ENCODE results near the gene POSTN.

POSTN gene, protein sequence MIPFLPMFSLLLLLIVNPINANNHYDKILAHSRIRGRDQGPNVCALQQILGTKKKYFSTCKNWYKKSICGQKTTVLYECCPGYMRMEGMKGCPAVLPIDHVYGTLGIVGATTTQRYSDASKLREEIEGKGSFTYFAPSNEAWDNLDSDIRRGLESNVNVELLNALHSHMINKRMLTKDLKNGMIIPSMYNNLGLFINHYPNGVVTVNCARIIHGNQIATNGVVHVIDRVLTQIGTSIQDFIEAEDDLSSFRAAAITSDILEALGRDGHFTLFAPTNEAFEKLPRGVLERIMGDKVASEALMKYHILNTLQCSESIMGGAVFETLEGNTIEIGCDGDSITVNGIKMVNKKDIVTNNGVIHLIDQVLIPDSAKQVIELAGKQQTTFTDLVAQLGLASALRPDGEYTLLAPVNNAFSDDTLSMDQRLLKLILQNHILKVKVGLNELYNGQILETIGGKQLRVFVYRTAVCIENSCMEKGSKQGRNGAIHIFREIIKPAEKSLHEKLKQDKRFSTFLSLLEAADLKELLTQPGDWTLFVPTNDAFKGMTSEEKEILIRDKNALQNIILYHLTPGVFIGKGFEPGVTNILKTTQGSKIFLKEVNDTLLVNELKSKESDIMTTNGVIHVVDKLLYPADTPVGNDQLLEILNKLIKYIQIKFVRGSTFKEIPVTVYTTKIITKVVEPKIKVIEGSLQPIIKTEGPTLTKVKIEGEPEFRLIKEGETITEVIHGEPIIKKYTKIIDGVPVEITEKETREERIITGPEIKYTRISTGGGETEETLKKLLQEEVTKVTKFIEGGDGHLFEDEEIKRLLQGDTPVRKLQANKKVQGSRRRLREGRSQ

DNA sequence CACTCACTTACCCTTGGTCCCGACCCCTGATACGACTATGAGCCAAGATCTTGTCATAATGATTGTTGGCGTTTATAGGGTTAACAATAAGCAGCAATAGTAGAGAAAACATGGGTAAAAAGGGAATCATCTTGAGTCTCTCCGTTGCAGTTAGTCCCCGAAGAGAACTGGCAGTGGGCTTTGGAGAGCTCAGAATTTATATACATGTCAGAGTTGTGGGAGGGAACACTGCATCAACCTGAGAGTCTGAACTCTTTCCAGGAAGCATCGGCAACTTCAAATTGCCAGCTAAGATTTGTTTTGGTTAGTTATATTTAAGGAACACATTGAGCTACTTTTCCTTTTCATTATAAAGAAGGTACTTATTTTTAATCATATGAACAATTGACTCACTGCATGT is at the start of gene POSTN:
Gene POSTN (minus strand): TSS at position 172 of the 400 bp plus-strand sequence. CDS start 42 bp downstream, at position 130.
- DNase-seq, result no peak

DNA sequence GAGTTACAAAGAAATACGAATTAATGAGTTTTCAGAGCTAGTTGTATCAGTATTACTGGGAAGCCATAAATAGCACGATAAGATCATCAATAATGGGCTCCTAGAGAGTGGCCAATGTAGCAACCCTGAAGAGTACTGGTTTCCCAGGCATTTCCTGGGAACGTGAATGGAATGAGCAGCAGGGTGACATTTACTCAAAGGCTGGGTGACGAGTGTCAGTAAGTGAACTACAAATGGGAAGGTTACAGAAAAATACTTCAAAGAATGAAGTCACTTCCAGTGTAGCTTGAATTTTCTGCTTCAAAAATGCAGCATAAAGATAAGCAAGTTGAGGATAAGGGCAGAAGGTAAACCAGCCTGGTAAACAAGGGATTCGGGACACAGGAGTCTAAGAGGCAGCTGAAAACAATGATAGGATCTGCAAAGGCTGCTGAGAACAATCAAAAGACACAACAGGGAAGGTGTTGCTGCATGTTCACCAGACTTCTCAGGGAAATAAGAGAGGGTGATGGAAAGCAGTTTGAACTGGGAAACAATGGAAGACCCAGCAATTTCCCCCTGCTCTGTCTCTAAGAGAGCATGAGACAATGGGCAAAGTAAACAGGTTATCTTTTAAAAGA is 48.6 kb upstream of the POSTN start:
- peak in 1 of 3 experiments; percentile 49 for DNase-seq

DNA sequence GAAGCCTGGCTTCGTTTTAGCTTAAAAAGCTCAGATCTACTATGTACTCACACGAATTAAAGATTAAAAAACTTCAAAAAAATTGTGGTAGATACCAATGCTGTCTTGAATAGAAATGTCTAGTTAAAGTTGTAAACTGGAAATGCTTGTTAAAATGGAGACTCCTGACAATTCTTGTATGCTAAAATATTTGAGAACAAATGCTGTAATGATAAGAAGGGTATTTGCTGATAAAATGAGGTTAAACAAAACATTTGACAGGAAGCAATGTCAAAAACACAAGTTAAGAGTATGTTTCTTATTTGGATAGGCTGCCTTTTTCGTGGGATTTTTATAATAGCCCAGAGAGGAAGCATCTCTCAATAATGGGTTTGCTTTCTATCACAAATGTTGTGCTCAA is 48.0 kb upstream of the POSTN start:
- no peak for DNase-seq

DNA sequence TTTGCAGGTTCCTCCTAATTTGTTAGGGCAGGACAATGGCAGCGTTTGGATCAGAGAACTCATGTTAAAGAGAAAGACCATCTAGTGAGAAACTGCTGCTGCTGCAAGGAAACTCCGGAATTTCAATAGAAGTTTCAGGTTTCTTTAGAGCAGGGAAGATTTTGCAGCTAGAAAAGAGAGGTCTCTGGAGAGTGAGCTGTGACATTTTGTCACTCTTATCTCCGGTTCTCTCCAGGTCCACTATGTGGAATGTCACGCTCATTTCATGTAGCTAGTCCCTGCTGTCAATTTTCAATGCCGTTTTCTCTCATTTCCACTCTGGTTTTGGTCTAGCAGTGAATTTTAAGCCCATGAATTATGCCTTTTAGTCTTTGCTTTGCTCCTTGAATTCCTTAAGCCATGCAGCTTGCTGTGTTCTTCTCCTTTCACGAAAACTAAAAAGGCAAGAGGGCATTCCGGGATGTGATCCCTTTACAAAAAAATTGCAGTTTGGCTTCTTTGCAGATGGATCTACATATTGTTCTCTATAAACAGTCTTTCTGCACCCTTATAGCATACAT is 46.7 kb upstream of the POSTN start:
- DNase-seq, result no peak

DNA sequence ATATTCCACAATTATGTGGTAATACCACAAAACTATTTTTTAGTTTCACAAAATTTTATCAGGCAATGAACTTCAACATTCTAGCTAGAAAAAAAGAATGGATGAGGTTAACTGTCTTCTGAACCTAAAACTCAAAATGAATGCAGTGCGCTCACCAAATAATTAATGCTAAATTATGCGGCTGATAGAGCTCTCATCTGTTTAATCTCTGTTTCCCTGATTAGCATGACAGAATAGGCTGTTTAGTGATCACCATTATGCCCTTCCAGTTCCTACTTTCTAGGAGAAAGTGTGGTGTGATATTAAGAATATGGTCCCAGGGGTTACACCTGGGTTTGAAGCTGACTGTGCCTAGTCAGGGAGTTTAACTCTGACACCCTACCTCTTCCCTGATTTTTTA is 42.8 kb upstream of the POSTN start:
- no peak for DNase-seq

DNA sequence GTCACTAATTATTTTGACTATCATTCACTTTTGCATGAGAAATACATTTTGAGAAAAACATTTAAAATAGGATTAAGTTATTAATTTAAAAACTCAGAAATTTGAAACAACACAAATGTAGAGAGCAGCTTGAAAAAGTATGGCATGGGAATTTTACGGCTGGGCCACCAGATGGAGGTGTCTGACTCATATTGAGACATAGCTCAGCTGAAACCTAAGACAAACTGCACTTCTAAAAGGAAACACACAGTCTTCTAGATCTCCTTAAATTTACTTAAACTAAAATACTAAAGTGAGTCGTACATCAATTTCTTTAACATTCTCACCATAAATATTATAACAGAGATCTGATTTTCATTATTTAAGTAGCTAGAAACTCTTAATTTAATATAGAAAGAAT is 41.9 kb upstream of the POSTN start:
- peak in 1 of 3 experiments; percentile 53 for DNase-seq

DNA sequence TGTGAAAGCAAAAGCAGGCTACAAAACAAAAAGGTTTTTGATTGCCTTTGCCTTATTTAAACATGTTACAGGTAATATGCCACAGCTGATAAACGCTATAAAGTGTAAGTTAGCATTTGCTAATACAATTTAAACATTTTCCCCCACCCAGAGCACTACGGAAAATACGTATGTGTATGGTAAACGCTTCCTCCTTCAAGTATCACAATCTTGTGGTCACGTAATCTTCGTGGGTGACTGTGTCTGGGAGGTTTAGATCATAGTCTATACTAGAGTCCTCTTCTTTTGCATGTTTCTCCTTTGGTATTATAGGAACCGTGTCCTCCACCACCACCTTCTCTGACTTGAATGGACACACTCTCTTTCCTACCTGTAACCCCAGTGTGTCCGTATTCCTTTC is 38.1 kb upstream of the POSTN start:
- no peak for DNase-seq

DNA sequence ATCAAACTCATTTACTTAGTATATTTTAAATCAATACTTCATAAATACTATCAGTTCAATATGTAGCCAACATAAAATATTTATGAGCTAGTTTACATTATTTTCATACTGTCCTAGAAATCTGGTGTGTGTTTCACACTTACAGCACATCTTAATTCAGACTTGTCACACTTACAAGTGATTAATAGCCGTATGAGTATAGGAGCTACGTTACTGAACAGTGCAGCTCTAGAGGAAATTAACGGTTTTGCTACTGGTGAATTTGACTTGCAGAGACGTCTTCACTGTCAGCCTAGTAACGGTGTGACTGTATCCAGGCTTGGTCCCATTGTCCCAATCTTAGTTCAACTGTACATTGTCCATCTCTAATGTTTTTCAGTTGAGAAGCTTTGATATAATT is 33.7 kb upstream of the POSTN start:
- DNase-seq, result peak in 1 of 3 experiments; percentile 34

DNA sequence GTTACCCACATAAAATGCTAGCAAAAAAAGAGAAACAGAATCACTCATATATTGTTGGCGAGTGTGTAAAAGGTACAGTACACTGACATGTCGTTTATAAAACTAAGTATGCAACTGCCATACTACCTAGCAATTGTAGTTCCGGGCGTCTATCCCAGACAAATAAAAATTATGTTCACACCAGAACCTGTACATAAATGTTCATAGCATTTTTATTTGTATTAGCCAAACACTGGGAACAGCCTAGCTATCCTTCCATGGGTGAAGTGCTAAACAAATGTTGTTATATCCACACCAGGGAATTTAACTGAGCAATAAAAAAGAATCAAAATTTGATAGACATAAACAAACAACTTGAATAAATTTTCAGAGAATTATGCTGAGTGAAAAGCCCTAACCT is 28.9 kb upstream of the POSTN start:
- DNase-seq, result peak in 1 of 3 experiments; percentile 69

DNA sequence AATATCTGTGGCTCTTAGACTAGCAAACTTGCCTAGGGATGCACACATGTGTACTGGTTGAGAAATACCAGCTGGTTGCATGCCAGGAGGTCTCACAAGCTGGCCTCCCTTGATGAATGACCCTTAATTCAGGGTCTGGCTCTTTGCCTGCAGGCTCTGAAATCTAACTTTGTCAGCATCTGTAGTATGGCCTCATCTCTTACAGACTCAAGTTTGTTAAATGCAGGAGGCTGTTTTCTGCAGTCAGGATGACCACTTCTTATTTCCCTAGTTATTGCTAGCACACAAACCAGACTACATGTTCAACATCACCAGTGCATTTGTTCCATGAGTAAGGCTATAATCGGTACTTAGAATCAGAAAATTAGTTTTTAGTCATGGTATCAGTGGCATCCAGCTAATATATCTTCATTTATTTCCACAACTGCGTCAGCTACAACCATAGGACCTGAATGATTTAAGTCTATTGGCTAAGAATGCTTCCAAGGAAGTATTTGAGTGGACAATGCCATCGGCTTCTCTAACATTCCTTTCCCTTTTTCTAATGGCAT is 23.3 kb upstream of the POSTN start:
- DNase-seq, result no peak

DNA sequence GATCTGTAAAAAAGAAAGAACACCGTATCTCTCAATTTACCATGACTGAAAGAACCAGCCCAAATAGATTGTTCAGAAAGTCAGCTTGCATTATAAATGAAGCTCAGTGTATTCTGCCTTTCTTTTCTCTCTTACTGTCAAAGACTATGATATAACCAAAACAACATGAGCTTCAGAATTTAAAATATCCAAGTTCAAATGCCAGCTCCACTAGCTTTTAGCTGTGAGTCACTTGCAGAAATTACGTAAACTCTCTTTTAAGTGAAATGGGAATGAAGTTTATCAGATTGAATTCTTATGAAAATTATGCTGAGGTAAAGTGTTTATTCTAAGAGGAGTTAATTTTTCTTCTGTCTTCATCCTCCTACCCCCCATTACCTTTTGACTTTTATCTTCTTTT is 20.0 kb upstream of the POSTN start:
- no peak for DNase-seq

DNA sequence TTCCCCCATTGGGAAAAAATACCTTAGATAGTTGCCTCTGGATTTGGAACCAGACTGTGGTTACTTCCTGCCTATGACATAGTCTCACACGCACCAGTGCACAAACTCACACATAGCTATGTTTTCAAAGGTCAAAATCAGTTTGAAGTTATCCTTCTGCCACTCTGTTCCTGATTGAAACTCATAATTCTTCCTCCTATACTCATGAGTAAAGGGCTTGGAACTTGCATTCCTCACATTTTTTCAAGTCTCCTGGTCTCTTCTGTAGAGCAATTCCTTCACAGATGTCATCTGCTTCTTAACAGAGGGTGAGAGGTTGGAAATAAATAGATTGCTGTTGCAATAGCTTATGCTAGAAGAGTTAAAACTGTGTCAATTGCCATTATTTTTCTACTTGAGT is 18.6 kb upstream of the POSTN start:
- DNase-seq, result no peak

DNA sequence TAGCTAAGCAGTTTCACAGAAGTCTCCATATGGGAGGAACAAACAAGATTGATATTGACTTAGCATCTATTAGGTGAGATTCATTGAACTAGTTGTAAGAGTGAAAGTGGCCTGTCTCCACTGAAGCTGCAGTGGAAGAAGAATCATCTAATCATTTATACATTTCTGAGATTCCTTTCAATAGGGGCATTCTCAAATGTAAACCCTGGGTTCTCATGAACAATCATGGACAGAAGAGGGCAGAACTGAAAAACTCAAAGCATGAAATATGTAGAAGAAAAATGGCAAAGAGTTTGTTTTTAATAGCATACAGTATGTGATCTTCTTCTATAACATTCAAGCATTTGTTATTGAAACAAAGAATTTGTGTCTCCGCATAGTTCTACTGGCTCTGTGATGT is 17.6 kb upstream of the POSTN start:
- DNase-seq, result no peak

DNA sequence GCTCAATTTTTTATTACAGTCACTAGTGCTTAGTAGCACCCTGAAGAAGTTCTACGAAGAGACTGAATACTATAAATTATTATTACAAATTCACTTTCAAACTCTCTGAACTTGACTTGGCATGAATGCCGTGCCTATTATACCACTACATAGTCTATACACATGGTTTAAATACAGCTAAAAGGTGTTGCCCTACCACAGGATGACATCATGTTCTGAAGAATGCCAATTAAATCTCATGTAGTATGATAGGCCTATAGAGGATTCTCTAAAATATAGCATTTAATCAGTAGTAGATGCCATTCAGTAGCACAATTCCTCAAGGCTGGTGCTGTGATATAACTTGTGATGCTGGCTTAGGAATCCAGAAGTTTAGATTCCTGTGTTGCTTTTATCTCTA is 16.7 kb upstream of the POSTN start:
- DNase-seq, result no peak

DNA sequence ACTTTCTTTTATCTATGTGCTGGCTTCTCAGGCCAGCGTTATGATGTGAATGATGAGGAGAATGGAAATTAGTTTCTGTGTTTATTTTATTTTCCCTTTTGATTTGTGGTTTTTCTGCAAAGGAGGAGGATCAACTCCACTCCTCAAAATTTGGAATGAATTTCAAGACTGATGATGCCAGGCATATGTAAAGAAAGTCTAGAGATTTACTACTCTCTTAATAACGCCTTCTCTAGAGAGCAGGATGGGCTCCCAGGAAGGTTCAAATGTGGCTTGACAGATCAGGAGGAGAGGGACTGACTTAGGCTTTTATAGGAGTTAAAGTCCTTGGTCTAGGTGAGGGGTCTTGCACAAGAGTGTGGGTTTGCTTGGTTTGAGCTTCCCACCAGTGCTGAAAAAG is 15.1 kb upstream of the POSTN start:
- DNase-seq, result no peak

DNA sequence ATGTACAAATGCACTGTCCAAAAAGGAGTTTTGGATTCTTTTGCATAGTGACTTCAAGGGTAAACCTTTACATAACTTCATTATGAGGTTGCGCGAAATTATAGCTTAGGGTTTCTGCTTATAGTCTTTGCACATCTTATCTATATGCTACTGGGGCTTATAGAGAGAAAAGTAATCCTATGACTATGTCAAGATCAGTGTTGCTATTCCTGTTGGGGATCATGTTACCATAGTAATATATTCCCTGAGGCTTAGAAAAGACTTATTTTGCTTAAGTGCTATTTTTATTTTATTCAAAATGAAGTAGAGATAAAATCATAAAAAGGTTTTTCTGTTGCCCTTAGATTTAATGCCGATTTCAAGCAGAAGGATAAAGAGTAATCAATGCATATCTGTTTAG is 14.7 kb upstream of the POSTN start:
- DNase-seq, result no peak

DNA sequence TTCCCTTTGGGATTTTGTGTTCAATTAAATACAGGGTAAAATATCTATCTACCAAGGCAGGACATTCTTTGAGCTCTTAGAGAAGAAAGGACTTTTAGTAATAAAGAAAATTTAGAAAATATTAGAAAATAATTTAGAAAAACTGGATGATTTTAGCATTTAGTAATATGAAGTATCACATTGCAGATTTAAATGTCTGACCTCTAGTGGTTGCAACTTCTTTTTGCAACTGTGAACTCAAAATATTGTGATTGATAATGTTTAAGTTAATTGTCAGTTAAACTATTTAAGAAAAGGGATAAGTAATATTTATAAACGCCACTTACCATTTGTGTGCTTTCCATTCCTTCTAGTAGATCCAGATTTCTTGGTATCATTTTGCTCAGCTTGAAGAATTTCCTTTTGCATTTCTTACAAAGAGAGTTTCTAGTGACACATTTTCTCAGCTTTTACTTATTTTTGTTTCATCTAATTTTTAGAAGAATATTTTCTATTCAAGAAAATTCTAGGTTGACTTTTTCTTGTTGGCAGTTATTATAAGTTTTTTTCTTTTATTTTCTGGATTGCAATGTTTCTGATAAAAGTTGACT is 10.3 kb upstream of the POSTN start:
- DNase-seq, result no peak

DNA sequence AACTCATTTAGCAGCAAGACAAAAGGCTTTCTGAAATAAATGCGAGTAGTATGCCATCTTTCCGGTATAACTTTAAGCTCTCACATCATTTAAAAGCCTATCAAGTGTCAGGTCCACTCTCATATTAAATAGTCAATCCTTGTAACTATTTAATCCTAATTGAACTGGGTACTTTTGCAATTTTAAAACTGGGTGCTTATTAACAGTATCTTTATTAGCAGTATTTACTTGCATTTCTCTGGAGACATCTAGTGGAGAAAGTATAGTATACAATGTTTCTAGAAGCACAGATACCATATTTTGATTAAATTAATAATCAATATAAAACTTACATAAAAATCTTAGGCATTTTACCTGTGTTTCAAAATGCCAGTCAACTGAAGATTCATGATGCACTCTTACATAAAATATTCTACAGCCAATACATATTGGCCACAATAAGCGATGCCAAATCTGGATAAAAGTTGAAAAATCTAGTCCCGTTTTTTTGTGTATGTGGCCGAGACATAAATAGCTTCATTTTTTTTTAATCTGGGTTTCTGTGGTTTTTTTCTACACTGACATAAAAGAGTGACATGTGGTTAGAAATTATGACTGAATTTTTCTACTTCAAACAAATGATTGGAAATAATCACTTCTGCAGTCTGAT is 4.3 kb upstream of the POSTN start:
- peak in 2 of 3 experiments; percentile 38 to 49 for DNase-seq

DNA sequence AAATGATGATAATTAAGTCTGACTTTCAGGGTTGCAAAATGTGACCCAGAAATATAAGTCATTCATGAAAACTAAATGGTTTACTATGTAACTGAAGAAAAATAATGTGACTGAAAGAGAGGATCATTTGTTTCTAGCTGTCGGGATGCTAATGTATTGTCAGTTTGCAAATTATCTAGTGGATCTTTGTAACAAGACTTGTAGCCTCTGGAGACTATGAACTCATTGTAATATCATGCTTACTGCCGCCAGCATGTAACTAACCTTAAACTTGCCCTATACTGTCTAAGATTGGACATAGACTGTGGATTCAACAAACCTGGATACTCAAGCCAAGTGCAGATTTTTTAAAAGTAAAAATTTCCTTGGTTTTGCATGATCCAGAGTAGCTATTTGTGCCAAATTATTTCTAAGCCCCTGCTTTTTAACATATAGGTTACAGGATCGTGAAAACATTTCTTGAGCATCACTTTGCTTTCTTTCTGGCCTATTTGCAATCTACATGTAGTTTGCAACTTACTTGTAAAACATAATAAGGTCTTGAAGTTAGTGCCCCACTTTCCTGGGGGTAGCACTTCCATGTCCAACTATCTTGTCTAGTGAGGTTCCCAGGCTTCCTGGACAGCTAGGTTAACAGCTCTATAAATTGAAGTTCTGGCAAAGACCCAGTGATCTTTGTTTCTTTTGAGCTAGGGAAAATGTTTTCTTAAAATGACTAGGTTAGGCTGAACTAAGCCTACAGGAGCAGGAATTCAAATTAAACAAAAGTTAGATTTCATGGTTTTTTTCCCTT is 3.3 kb upstream of the POSTN start:
- DNase-seq, result no peak

DNA sequence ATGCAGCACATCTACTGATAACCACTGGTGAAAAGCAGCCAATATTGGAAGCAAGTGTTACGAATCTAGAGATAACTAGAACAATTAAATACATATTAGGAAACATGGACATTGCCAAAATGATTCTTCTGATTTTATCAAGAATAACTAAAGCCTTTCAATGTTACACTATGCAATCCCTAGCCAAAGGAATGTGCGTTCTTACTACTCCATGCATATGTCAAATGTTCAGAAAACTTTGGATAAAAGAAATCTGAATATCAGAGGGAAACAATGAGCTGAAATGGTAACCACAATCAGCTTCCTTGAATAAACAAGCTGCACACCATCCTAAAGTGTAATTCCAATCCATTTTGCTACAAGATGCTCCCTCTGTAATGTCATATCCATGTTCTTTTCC is 951 bp upstream of the POSTN start:
- DNase-seq, result no peak

DNA sequence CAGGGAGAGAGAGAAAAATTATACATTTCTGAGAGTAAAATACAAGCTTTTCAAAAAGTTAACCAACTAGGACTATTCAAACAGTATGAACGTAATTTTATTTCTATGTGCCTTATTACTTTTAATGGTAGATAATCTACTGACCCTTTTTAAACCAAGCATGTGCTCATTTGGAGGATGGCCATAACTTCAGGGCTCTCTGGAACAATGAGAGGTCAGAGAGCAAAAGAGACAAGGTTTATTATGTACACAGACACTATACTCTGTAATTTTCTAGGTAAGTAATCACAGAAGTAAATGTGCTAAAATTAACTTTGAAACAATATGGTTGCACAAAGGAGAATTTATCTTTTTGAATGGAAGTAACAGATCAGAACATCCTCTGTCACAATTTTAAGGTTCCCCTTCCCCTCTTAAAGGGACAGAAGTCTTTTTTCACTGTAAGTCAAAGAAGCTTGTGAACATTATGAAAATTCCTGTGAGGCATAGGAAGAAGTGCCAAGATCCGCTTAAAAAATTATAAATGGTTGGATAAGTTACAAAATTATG is 1.0 kb downstream of the POSTN start:
- DNase-seq, result peak in 1 of 3 experiments; percentile 9

Data from NCI-H1417 (cell line).